GM18909 (cell line): ENCODE results near the gene GALT.

Experiments used
- ATAC-seq: cut with Tn5 transposase; IDR thresholded peaks from one replicate; pipeline ENCODE4 v1.9.1; 2021; ENCODE audit warnings: mild to moderate bottlenecking; ENCODE audit not compliant: unreplicated experiment, poor library complexity

The GALT gene

DNA sequence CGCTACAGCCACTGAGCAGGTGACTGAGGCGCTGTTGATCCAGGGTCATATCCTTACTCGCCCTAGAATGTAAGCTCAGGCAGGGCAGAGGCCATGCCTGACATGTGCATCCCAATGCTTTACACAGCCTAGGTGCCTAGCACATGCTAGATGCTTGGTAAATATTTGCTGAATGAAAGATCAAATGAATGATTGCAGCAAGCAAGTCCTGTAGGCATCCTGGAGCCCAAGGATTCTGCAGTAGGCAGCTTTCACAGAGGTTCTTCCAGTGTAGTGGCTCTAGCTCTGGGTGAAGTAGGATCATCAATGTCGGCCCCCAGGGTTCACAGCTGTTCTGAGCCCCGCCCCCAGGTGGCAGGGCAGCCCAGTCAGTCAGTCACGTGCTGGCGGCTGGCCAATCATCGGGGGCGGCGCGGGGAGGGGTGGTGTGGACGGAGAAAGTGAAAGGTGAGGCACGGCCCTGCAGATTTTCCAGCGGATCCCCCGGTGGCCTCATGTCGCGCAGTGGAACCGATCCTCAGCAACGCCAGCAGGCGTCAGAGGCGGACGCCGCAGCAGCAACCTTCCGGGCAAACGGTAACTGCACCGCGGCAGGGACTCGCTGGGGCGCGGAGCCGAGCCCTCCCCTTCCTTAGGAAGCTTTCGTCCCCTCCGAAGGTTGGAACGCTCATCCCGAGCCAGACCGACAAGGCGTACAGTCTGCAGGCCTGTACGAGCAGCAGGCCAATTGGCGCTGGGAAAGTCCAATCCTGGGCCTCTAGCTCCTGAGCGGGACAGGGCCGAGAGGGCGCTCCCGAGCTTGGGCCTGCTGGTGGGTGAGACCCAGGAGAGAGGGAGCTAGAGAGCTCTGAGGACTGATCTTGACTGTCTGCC, at the start of gene GALT:
Gene GALT, plus strand, starts transcription at position 465 of the 873 bp plus-strand sequence. Its CDS starts 30 bp downstream, at position 495.
- ATAC-seq: peak; percentile 91

GRCh38 chr9:34599546-34599945, 46.9 kb upstream of the GALT start:
- no peak for ATAC-seq

GRCh38 chr9:34600908-34601307, 45.6 kb upstream of the GALT start:
- no peak for ATAC-seq

DNA sequence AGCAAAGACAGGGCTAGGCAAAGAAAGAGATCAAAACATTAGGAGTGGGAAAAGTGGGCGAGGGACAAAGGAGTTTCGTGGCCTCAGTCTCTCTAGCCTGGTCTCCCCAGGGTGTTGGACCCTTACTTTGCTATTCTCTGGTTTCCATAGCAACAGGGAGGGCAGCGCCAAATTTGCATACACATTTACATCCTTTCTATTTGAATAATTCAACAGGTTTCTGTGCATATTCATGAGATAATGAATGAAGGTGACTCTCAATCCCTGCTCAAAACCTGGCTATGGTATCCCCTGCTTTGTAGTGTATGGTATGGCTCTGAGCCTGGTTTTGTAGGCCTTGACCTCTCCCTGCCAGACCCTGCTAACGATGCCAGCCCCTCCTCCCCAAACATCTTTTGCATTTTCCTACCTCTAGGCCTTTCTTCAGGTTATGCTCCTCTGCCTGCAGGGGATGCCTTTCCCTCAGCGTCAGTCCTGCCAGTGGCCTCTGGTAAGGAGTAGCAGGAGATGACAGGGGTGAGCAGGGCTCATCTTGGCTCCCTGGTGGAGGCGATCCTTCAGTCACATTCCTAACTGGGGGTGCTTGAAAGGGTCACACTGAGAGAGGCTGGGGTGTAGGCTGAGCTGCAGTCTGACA, 44.4 kb upstream of the GALT start:
- no peak for ATAC-seq

DNA sequence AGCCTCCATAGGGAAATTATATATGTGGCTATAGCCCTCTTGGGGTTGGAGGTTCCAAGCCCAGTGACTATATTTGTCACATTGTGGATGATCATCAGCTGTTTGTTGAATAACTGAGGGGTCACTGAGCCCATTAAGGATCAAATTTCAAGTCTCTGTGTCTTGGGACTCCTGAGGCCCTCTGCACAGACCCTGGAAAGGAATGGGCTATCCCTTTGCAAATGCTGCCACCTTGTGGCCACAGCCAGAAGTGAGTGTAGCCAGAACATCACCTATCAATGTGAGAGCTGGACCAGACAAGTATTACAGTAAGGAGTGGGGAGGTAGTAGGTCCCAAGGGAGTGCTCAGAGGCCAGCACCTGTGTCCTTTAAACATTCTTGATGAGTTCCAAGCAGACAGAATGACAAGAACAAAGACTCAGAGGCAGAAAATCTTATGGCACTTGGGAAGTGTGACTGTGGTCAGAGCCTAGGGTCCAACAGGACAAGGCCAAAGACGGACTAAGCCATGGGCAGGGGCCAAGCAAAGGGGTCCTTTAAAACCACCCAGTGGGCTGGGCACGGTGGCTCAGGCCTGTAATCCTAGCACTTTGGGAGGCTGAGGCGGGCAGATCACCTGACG, 42.8 kb upstream of the GALT start:
- ATAC-seq: no peak

GRCh38 chr9:34606190-34606589, 40.3 kb upstream of the GALT start:
- ATAC-seq: no peak

DNA sequence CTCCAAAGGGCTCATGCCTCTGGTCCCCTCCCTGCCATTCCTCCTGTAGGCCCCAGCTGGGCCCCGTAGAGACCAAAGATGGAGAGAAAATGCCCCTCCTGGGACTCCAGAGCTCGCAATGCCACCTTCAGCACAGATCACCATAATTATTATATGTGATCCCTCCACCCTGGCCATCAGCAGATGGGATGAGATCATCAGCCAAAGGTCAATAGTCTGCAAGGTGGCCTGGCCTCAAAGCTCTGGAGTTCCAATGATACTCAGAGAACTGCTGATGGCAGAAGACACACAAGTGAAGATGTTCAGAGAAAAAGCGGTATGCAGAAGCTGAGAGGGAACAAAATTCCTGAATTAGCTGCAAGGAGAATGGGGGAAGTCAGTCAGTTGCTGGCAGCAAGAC, 39.6 kb upstream of the GALT start:
- ATAC-seq: no peak

- no peak for ATAC-seq
Observed at GRCh38 chr9:34607331-34607730, 39.1 kb upstream of the GALT start.

DNA sequence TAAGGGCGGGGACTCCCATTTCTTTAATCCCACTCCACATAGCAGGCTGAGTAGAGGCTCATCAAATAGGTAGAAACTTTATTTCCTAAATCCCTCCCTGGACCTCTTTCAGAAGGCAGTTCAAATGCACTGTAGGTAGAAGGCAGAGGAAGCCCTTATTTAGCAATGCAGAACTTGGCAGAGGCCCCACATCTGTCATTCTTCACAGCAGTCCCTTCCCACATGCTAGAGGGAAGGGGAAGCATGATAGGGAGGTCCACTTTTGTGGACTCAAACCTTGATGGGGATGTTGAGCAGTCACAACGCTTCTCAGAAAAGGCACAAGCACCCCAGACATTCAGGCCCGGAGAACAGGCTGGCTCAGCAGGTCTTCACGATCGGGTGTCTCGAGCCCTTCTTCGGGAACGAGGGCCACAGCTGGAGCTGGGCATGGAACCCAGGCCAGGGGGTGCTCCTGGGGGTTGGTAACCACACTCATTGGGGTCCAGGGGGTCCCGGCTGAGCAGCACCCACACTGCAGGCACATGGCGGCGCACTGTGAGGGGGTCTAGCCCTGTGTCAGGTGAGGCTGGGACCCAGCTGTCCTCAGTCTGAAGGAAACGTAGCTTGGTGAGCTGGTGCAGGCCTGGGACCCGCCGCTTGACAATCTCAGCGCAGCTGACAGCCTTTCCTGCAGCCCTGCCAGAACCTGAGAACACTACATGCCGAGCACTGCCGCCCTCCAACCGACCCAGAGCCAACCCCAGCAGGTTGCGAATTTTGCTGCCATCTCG, 35.9 kb upstream of the GALT start:
- no peak for ATAC-seq

DNA sequence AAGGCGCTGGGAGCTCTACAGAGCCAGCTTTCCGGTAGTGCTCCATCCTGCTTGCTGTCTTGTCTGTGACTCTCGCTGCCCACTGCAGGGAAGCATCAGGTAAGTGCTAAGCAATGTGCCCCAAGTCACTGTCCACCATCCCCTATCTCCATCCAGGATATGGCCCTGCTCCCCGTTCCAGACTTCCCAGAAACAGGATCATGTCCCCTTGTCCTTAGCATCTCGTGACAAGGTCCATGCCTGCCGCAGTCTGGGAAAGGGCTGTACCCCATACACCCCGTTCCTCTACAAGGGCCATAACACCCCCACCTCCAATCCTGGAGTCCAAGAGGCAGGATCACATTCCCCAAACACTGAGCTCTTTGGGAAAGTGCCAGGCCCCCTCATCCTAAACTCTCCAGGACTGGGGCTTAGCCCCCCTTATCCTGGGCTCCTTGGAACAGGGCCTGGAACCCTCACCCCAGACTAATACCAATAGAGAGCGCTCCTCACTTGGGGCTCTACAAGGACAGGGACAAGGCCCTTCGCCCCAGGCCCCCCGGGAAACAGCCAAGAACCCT, 35.1 kb upstream of the GALT start:
- ATAC-seq: no peak

- peak; percentile 91 for ATAC-seq
Observed at GRCh38 chr9:34611811-34612787, 34.4 kb upstream of the GALT start, which contains the start of gene RPP25L. RPP25L (minus strand) TSS chr9:34612097; CDS start chr9:34611296, 801 bp downstream.

GRCh38 chr9:34612788-34613390, 33.6 kb upstream of the GALT start:
- peak; percentile 43 for ATAC-seq

DNA sequence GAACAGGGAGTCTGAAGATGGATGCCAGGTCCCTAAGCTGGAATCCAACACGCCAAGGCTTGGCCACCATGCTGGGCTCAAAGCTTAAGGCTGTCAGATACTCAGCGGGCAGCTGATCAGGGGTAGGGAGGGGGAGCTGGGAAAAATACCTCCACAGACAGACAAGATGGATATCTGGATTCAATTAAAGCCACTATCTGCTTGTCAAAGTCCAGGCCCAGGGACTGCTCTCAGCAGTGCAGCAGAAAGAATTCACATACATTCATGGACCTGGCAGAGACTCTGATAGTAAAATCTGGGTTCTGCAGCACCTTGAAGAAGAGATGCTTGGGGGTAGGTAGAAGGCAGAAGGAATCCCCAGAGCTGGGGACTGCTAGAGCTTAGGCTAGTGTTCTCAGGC, 31.3 kb upstream of the GALT start:
- no peak for ATAC-seq

GRCh38 chr9:34620061-34620994, 26.1 kb upstream of the GALT start, which contains the start of gene DCTN3:
DCTN3 (minus strand) TSS chr9:34620495; CDS start chr9:34620464, 31 bp downstream.
- ATAC-seq: peak; percentile 100

- no peak for ATAC-seq
Observed at GRCh38 chr9:34623374-34624235, 22.9 kb upstream of the GALT start.

DNA sequence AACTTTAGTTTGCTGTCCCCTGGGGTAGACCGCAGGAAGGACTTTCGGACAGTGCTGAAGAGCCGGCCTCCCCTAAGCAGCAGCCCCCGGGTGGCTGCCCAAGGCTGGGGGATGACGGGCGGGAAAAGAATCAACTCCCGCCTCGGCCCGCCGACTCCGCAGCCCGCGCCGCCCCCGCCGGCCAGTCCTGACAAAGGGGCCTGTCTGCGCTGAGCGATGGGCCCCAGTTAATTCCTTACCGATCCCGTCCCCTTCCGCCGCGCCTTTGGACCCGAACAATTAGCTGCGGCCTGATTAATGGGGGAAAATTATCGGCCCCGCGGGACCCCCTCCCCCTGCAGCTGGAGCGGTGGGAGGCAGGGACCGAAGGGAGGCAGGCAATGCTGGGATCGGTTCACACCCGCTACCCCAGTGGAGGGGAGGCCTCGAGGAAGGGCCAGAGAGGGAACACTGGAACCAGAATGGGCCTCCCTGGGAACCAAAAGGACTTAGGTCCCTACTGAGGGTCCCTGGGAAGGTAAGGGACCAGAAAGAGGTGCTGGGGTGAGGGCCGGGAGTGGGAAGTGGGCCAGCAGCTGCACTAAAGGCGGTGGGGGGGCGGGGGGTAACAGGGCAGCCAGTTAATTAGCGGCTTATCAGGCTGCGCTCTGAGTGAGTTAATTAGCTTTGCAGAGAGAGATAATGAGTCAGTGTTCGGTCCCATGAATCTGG, 21.8 kb upstream of the GALT start:
- no peak for ATAC-seq
